Coronary artery (tissue), 2 donors: ENCODE measurements around the gene MTHFD2L.

Experiments
- DNase-seq: peaks from one replicate; pipeline ENCODE4 v3.0.0-alpha.2; 2017; ENCODE audit warnings: low spot score
- H3K27ac ChIP-seq, 2 donors: fragments of 200-600 bp; sonication (generic); one replicate each; pipeline ENCODE4 v1.5.1; 2016 to 2019
- H3K4me3 ChIP-seq: fragments of 200-600 bp; sonication (generic); 2 replicates; pipeline ENCODE4 v1.5.1; 2016; ENCODE audit warnings: mild to moderate bottlenecking, moderate library complexity
- TF ChIP-seq, protein P1 (sequence below): fragments of 200-600 bp; sonication (generic); IDR thresholded peaks from one replicate; pipeline ENCODE4 v1.5.1; 2019; ENCODE audit warnings: antibody characterized with exemption

The MTHFD2L gene

DNA sequence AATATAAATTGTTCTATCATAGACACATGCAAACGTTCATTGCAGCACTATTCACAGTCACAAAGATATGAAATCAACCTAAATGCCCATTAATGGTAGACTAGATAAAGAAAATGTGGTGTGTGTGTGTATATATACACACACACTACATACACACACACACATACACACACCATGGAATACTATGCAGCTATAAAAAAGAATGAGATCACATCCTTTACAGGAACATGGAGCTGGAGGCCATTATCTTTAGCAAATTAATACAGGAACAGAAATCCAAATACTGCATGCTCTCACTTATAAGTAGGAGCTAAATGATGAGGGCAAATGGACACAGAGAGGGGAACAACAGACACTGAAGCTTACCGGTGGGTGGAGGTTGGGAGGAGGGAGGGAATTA, 65.2 kb downstream of the MTHFD2L start:
- Histone ChIP-seq H3K4me3 (no peak overlapping the region), H3K27ac (no peak overlapping the region)
- TF ChIP-seq, protein P1, sequence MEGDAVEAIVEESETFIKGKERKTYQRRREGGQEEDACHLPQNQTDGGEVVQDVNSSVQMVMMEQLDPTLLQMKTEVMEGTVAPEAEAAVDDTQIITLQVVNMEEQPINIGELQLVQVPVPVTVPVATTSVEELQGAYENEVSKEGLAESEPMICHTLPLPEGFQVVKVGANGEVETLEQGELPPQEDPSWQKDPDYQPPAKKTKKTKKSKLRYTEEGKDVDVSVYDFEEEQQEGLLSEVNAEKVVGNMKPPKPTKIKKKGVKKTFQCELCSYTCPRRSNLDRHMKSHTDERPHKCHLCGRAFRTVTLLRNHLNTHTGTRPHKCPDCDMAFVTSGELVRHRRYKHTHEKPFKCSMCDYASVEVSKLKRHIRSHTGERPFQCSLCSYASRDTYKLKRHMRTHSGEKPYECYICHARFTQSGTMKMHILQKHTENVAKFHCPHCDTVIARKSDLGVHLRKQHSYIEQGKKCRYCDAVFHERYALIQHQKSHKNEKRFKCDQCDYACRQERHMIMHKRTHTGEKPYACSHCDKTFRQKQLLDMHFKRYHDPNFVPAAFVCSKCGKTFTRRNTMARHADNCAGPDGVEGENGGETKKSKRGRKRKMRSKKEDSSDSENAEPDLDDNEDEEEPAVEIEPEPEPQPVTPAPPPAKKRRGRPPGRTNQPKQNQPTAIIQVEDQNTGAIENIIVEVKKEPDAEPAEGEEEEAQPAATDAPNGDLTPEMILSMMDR = no peak
- DNase-seq = no peak

DNA sequence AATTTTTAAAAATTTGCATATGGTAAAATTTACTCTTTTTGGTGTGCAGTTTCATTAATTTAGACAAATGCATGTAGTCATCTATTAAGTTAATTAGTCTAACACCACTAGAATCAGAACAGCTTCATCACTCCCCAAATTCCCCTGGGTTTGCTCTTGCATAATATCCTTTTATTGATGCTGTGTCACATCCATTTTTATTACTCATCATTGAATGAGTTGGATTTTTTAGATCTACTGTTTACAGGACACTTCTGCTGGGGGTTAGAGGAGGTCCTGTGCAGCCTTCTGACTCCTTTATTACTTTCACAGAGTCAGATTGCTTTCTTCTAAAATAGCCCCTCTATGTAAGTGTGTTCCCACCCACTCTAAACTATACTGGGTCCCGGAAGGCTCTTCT, 65.9 kb downstream of the MTHFD2L start:
- TF ChIP-seq, protein P1 = no peak
- H3K4me3 ChIP-seq = no peak overlapping the region

DNA sequence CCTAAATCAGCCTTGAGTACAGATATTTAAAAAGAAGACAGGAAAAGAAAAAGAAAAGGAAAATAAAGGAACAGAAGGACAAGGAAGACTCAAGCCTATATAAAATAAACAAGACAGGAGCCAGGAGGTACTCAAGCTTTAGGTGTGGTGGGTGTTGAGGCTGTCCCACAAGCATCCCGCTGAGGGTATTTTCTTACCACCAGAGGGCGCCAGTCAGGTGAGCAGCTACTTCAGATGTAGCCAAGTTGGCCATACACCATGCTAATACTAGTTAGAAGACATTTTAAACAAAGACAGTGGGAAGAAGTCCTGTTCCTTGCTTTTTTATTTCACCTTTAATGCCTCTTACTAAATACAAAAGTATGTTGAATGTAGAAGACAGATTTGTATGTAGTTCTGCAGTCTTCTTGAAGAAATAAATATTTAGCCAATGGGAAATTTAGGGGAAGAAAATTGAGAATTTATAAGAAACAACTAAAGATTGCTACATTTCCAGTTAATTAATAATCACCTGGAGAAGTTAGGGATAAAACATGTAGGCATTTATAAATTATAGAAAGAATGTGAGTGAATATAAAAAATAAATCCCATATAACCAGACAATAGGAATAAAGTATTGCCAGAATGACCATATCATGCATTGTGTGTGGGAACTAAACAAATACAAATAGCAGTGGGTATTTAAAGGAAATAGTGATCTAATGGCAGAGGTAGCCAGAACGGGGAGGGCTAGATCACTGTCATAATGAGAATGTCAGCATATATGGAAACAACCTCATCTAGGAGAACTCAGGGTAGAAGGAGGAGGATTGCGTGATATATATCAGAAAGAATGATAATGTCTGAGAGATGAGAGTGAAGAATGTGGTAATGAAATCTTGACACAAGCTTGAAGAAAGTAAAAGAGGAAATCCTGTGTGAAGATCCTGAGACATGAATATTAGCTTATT, 71.0 kb downstream of the MTHFD2L start:
- TF ChIP-seq, protein P1 = peak; percentile 61

More for the DNA sequence above, 65.9 kb downstream of the MTHFD2L start:
- no peak overlapping the region for H3K27ac ChIP-seq
- DNase-seq = no peak

DNA sequence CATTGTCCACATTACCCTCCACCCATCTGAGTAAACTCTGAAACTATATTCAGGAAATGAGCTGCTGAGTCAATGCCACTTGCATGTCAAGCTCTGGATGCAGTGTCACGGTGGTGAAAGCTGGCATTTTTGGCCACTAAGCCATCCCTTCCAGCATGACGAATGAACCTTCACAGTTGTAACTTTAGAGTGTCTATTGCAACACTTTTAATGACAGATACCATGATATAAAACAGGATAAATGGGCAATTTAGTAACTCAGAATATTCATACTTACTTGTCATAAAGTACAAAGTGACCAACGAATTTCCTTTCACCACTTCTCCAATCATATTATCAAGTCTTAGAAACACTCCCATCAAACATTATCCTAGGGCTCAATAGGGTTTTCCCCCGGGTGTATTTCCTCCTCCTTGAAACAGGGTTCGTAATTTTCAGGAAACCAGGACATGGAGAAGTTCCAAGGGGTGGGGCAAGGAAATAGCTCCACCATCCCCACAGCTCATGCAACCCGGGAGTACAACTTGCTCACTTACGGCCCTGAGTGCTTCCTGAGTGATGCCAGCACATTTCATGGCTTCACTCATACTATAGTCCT, 73.1 kb downstream of the MTHFD2L start:
- peak overlapping the region in 1 of 2 donors; percentile 13 for H3K27ac ChIP-seq
- DNase-seq = no peak
- TF ChIP-seq, protein P1 = no peak
- peak overlapping the region; percentile 1 for H3K4me3 ChIP-seq

More for the DNA sequence above, 71.0 kb downstream of the MTHFD2L start:
- DNase-seq = no peak
- Histone ChIP-seq H3K4me3 (no peak overlapping the region), H3K27ac (no peak overlapping the region)

DNA sequence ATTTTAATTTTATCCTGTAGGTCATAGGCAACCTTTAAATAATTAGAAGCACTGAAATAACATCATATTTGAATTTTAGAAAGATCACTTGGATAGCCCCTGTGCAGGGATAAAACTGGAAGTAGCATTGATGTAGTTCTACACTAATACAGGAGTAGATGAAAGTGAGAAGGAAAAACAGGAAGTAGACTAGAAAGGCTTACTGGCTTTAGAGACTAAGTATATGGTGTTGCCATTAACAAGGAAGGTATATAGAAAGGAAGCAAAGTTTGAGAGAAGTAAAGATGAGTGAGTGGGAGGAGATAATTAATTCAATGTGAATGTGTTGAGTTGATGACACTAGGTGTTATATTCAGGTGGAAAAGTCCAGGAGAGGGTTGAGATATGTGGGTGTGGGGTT, 77.2 kb downstream of the MTHFD2L start:
- Histone ChIP-seq H3K27ac (no peak overlapping the region), H3K4me3 (no peak overlapping the region)
- TF ChIP-seq, protein P1 = no peak
- no peak for DNase-seq

DNA sequence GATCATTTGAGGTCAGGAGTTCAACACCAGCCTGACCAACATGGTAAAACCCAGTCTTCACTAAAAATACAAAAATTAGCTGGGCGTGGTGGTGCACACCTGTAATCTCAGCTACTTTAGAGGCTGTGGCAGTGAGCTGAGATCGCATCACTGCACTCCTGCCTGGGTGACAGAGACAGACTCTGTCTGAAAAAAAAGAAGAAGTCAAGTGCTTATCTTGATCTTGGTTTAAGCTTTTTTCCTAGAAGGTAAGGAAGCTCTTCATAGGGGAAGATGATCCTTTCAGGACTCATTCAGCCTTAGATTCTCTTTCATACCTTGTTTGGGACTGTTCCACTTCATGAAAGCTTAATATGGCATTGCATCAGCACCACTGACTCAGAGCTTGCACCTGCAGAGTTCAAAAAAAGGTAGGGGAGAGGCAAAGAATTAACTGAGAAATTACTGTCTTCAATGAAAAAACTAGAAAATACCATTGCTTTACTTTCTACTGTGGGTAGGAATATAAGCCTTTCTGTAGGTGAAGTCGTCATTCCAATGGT, 79.6 kb downstream of the MTHFD2L start:
- DNase-seq = no peak
- no peak overlapping the region for H3K4me3 ChIP-seq
- TF ChIP-seq, protein P1 = no peak
- no peak overlapping the region for H3K27ac ChIP-seq
